ENCODE measurements around the gene LRP1B.

- TF ChIP-seq CTCF (conservative IDR thresholded peaks at IDR 0.05 in 1 of 2, IDR thresholded peaks at IDR 0.05 in 1 of 2; ENCODE audit: low read depth in 1 of 2, low read length in 2 of 2), result no peak
- no peak for TF ChIP-seq EZH2 (IDR thresholded peaks at IDR 0.05; ENCODE audit: low read length, missing control alignments)
These were observed 1657.0 kb downstream of the LRP1B start for GRCh38 chr2:140473851-140474250.

All from fibroblast of lung (primary cell).